Neural cell (in vitro differentiated cells): ENCODE data around the gene CRIM1. TPM values are rescaled to one million over a fixed set of nuclear protein-coding genes. Genes with fewer than 3 reads are reported as not detected.

Experiments
- H2AFZ ChIP-seq: fragments of 200-600, 300-800 bp; sonication (generic), shearing (Covaris generic); 2 replicates; pipeline ENCODE4 v1.6.0; 2014; ENCODE audit warnings: low read depth, mild to moderate bottlenecking, antibody characterized with exemption, low read length, moderate library complexity
- H3F3A ChIP-seq: fragments of 200-600 bp; shearing (Covaris generic); 2 replicates; pipeline ENCODE4 v1.6.1; 2016; ENCODE audit warnings: mild to moderate bottlenecking, moderate library complexity, mixed read lengths, antibody characterized with exemption, low read length; ENCODE audit not compliant: insufficient read depth, poor library complexity, severe bottlenecking
- H3K27ac ChIP-seq: fragments of 200-600, 300-800 bp; sonication (generic), shearing (Covaris generic); 2 replicates; pipeline ENCODE4 v1.5.1; 2014; ENCODE audit warnings: mild to moderate bottlenecking, low read length, moderate library complexity
- H3K27me3 ChIP-seq: fragments of 300-800, 200-600 bp; sonication (generic), shearing (Covaris generic); 2 replicates; pipeline ENCODE4 v1.6.0; 2014; ENCODE audit warnings: mild to moderate bottlenecking, low read depth, low read length, moderate library complexity; ENCODE audit not compliant: insufficient read depth
- H3K36me3 ChIP-seq: fragments of 300-800, 200-600 bp; sonication (generic), shearing (Covaris generic); 2 replicates; pipeline ENCODE4 v1.5.1; 2014; ENCODE audit warnings: mild to moderate bottlenecking, antibody characterized with exemption, low read length, moderate library complexity; ENCODE audit not compliant: insufficient read depth
- H3K4me2 ChIP-seq: fragments of 300-800, 200-600 bp; sonication (generic), shearing (Covaris generic); 2 replicates; pipeline ENCODE4 v1.6.0; 2014; ENCODE audit warnings: mild to moderate bottlenecking, low read length
- H3K4me3 ChIP-seq: fragments of 300-800, 200-600 bp; sonication (generic), shearing (Covaris generic); 2 replicates; pipeline ENCODE4 v1.5.1; 2014; ENCODE audit warnings: mild to moderate bottlenecking, low read length, moderate library complexity
- H3K79me2 ChIP-seq: fragments of 200-600 bp; shearing (Covaris generic); replicated peaks from 2 replicates; pipeline ENCODE4 v1.6.0; 2014; ENCODE audit warnings: mild to moderate bottlenecking, low read length, moderate library complexity; ENCODE audit not compliant: insufficient read depth
- H3K9ac ChIP-seq: fragments of 300-800, 200-600 bp; sonication (generic), shearing (Covaris generic); 2 replicates; pipeline ENCODE4 v1.6.1; 2016; ENCODE audit warnings: mild to moderate bottlenecking, low read length, mixed read lengths
- H3K9me2 ChIP-seq: fragments of 200-600 bp; shearing (Covaris generic); 2 replicates; pipeline ENCODE4 v1.6.1; 2016; ENCODE audit warnings: mild to moderate bottlenecking, low read length, mixed read lengths; ENCODE audit not compliant: insufficient read depth
- H3K9me3 ChIP-seq: fragments of 200-600, 300-800 bp; sonication (generic), shearing (Covaris generic); 2 replicates; pipeline ENCODE4 v1.6.1; 2016; ENCODE audit warnings: mild to moderate bottlenecking, mixed run types, low read length, moderate library complexity, mixed read lengths
- H4K20me1 ChIP-seq: fragments of 200-600 bp; shearing (Covaris generic); 2 replicates; pipeline ENCODE4 v1.6.1; 2016; ENCODE audit warnings: mild to moderate bottlenecking, mixed run types; ENCODE audit not compliant: insufficient read depth
- CTCF ChIP-seq: fragments of 450-650 bp; IDR thresholded peaks from 2 replicates; pipeline ENCODE4 v1.5.1; 2014; ENCODE audit warnings: antibody characterized with exemption, mild to moderate bottlenecking, moderate library complexity; ENCODE audit not compliant: poor library complexity, severe bottlenecking
- EP300 ChIP-seq: fragments of 450-650 bp; conservative IDR thresholded peaks from 2 replicates; pipeline ENCODE4 v1.6.1; 2014; ENCODE audit warnings: antibody characterized with exemption, mild to moderate bottlenecking, moderate library complexity; ENCODE audit not compliant: poor library complexity, severe bottlenecking
- EZH2 ChIP-seq: fragments of 200-600, 300-800 bp; shearing (Covaris generic), sonication (generic); IDR thresholded peaks from 2 replicates; pipeline ENCODE4 v1.6.1; 2014; ENCODE audit warnings: antibody characterized with exemption, low read length, borderline replicate concordance, mild to moderate bottlenecking; ENCODE audit not compliant: insufficient read depth, poor library complexity, severe bottlenecking
- MXI1 ChIP-seq: fragments of 450-650 bp; conservative IDR thresholded peaks from 2 replicates; pipeline ENCODE4 v1.6.1; 2014; ENCODE audit warnings: antibody characterized with exemption, mild to moderate bottlenecking; ENCODE audit not compliant: poor library complexity, severe bottlenecking
- POLR2AphosphoS5 ChIP-seq: IDR thresholded peaks from 2 replicates; pipeline ENCODE4 v1.6.1; 2012
- RAD21 ChIP-seq: fragments of 450-650 bp; conservative IDR thresholded peaks from 2 replicates; pipeline ENCODE4 v1.6.1; 2014; ENCODE audit warnings: antibody characterized with exemption, mild to moderate bottlenecking, moderate library complexity
- REST ChIP-seq: IDR thresholded peaks from 2 replicates; pipeline ENCODE4 v1.6.1; 2012; ENCODE audit warnings: borderline replicate concordance
- SMC3 ChIP-seq: fragments of 450-650 bp; conservative IDR thresholded peaks from 2 replicates; pipeline ENCODE4 v1.6.1; 2014; ENCODE audit warnings: antibody characterized with exemption, mild to moderate bottlenecking, moderate library complexity; ENCODE audit not compliant: poor library complexity
- TAF1 ChIP-seq: IDR thresholded peaks from 2 replicates; pipeline ENCODE4 v1.6.1; 2012; ENCODE audit warnings: low read depth
- polyA plus RNA-seq: library from polyadenylated mRNA; depleted of rRNA; stranded (reverse); fragments of >200 nt; gene quantifications from 2 replicates; pipeline ENCODE4 v1.2.3, GENCODE V29; 2014

Gene CRIM1
- polyA plus RNA-seq, 1 donor from 2014 or later = 6.7 TPM

- Histone ChIP-seq H3K27me3 (no peaks in the 10 kb centered on the region), H3K79me2 (no peaks in the 10 kb centered on the region), H2AFZ (no peak overlapping the region), H3F3A (no peaks in the 10 kb centered on the region), H4K20me1 (no peaks in the 10 kb centered on the region), H3K4me2 (no peak overlapping the region), H3K9ac (no peak overlapping the region), H3K4me3 (no peak overlapping the region), H3K9me3 (no peaks in the 10 kb centered on the region), H3K9me2 (no peaks in the 10 kb centered on the region), H3K36me3 (no peaks in the 10 kb centered on the region), H3K27ac (no peak overlapping the region)
- TF ChIP-seq CTCF (no peak), RAD21 (no peak), TAF1 (no peak), EZH2 (no peak), REST (no peak), EP300 (no peak)
These were observed 59.9 kb downstream of the CRIM1 start for GRCh38 chr2:36415381-36416022.

GRCh38 chr2:36416370-36417165, 61.0 kb downstream of the CRIM1 start:
- no peak overlapping the region for H3K27ac ChIP-seq
- H3K4me2 ChIP-seq = no peak overlapping the region
- no peaks in the 10 kb centered on the region for H3K36me3 ChIP-seq
- H4K20me1 ChIP-seq = no peaks in the 10 kb centered on the region
- no peaks in the 10 kb centered on the region for H3K9me3 ChIP-seq
- no peak overlapping the region for H2AFZ ChIP-seq
- no peaks in the 10 kb centered on the region for H3K79me2 ChIP-seq
- H3F3A ChIP-seq = no peaks in the 10 kb centered on the region
- H3K27me3 ChIP-seq = no peaks in the 10 kb centered on the region
- no peak for TF ChIP-seq POLR2AphosphoS5
- no peak for TF ChIP-seq REST
- no peak for TF ChIP-seq EZH2
- TF ChIP-seq EP300 = no peak
- no peak for TF ChIP-seq RAD21
- TF ChIP-seq TAF1 = no peak
- no peak for TF ChIP-seq CTCF
- TF ChIP-seq SMC3 = no peak
- TF ChIP-seq MXI1 = no peak
- no peak overlapping the region for H3K9ac ChIP-seq
- H3K4me3 ChIP-seq = no peak overlapping the region
- no peaks in the 10 kb centered on the region for H3K9me2 ChIP-seq
